DOHH2 (cell line): ENCODE data around the gene CEP131.

Source experiments
- H3F3A ChIP-seq: fragments of 200-600 bp; sonication (generic), shearing (Covaris generic); 2 replicates; pipeline ENCODE4 v1.6.0; 2016; ENCODE audit warnings: antibody characterized with exemption, mild to moderate bottlenecking; ENCODE audit not compliant: control insufficient read depth, insufficient read depth
- H3K27ac ChIP-seq: fragments of 200-600 bp; sonication (generic); 2 replicates; pipeline ENCODE4 v1.5.1; 2014; ENCODE audit warnings: low read depth, mild to moderate bottlenecking, low read length, moderate library complexity
- H3K27me3 ChIP-seq: fragments of 200-600 bp; sonication (generic); 2 replicates; pipeline ENCODE4 v1.6.1; 2014; ENCODE audit warnings: mild to moderate bottlenecking, low read length, mixed read lengths; ENCODE audit not compliant: control insufficient read depth
- H3K36me3 ChIP-seq: fragments of 200-600 bp; sonication (generic); 2 replicates; pipeline ENCODE4 v1.6.1; 2014; ENCODE audit warnings: mild to moderate bottlenecking, low read length, moderate library complexity, mixed read lengths; ENCODE audit not compliant: control insufficient read depth
- H3K4me1 ChIP-seq: fragments of 200-600 bp; sonication (generic); 2 replicates; pipeline ENCODE4 v1.6.1; 2014; ENCODE audit warnings: mild to moderate bottlenecking, low read length, mixed read lengths; ENCODE audit not compliant: control insufficient read depth
- H3K4me2 ChIP-seq: fragments of 200-600 bp; sonication (generic); 2 replicates; pipeline ENCODE4 v1.6.0; 2014; ENCODE audit warnings: mild to moderate bottlenecking, low read length, moderate library complexity
- H3K4me3 ChIP-seq: fragments of 200-600 bp; sonication (generic); 2 replicates; pipeline ENCODE4 v1.5.1; 2014; ENCODE audit warnings: mild to moderate bottlenecking, low read length, mixed read lengths
- H3K79me2 ChIP-seq: fragments of 200-600 bp; sonication (generic); 2 replicates; pipeline ENCODE4 v1.6.1; 2014; ENCODE audit warnings: mild to moderate bottlenecking, low read length, mixed read lengths; ENCODE audit not compliant: control insufficient read depth
- H3K9me2 ChIP-seq: fragments of 200-600 bp; sonication (generic); replicated peaks from 2 replicates; pipeline ENCODE4 v1.6.1; 2014; ENCODE audit warnings: mild to moderate bottlenecking, low read length, mixed read lengths; ENCODE audit not compliant: control insufficient read depth
- H3K9me3 ChIP-seq: fragments of 200-600 bp; sonication (generic); 2 replicates; pipeline ENCODE4 v1.6.1; 2014; ENCODE audit warnings: antibody characterized with exemption, low read length, mixed read lengths; ENCODE audit not compliant: control insufficient read depth, insufficient read depth
- H4K20me1 ChIP-seq: fragments of 200-600 bp; sonication (generic); 2 replicates; pipeline ENCODE4 v1.6.0; 2014; ENCODE audit warnings: low read depth, mild to moderate bottlenecking, antibody characterized with exemption, low read length, moderate library complexity; ENCODE audit not compliant: control insufficient read depth, insufficient read depth
- EZH2phosphoT487 ChIP-seq: fragments of 200-600 bp; sonication (generic); IDR thresholded peaks from 2 replicates; pipeline ENCODE4 v1.6.1; 2017; ENCODE audit warnings: borderline replicate concordance, mild to moderate bottlenecking, antibody characterized with exemption, low read length, moderate library complexity, mixed read lengths
- TF ChIP-seq, protein P1 (sequence below): fragments of 200-600 bp; sonication (generic); IDR thresholded peaks from one replicate; pipeline ENCODE4 v1.5.1; 2014; ENCODE audit warnings: antibody characterized with exemption, mild to moderate bottlenecking, low read depth, low read length; ENCODE audit not compliant: poor library complexity, severe bottlenecking

CEP131 gene

DNA sequence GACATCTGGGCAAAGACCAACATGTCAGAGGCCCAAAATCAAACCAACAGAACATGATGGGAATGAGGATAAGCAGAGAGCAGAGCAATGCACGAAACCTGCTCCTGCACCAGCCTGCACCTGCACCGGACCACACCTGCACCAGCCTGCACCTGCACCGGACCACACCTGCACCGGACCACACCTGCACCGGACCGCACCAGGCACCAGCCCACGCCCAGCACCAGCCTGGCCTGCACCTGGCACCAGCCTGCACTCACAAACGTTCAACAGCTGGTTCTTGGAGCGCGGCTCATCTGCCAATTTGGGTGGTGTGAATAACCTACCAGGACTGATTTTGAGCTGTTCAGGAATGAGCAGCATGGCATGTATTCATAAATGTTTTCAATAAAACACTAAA lies 18.2 kb downstream of the CEP131 start:
- no peaks in the 10 kb centered on the region for H4K20me1 ChIP-seq
- TF ChIP-seq, protein P1, sequence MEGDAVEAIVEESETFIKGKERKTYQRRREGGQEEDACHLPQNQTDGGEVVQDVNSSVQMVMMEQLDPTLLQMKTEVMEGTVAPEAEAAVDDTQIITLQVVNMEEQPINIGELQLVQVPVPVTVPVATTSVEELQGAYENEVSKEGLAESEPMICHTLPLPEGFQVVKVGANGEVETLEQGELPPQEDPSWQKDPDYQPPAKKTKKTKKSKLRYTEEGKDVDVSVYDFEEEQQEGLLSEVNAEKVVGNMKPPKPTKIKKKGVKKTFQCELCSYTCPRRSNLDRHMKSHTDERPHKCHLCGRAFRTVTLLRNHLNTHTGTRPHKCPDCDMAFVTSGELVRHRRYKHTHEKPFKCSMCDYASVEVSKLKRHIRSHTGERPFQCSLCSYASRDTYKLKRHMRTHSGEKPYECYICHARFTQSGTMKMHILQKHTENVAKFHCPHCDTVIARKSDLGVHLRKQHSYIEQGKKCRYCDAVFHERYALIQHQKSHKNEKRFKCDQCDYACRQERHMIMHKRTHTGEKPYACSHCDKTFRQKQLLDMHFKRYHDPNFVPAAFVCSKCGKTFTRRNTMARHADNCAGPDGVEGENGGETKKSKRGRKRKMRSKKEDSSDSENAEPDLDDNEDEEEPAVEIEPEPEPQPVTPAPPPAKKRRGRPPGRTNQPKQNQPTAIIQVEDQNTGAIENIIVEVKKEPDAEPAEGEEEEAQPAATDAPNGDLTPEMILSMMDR = no peak
- no peak for TF ChIP-seq EZH2phosphoT487
- no peak overlapping the region for H3K4me2 ChIP-seq
- no peaks in the 10 kb centered on the region for H3K27me3 ChIP-seq
- H3K36me3 ChIP-seq = no peaks in the 10 kb centered on the region
- H3K9me3 ChIP-seq = no peaks in the 10 kb centered on the region
- H3K9me2 ChIP-seq = no peaks in the 10 kb centered on the region
- no peaks in the 10 kb centered on the region for H3F3A ChIP-seq
- H3K79me2 ChIP-seq = no peaks in the 10 kb centered on the region
- H3K4me3 ChIP-seq = no peak overlapping the region
- H3K4me1 ChIP-seq = peaks cover 6% of the 10 kb centered on the region
- no peak overlapping the region for H3K27ac ChIP-seq

DNA sequence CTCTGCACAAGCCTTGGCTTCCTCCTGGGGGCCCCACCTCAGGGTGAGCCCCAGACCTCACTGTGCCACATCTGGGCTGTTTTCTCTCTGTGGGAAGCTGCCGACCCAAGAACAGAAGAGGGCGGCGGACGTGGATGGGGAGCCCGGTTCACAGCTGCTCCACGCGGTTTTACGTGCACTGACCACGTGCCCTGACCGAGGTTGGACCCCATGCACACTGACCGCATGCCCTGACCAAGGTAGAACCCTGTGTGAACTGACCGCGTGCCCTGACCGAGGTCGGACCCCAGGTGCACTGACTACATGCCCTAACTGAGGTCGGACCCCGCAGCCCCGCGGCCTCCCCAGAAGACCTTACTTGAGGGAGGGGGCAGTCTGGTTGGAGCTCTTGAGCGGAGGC lies 19.6 kb downstream of the CEP131 start:
- Histone ChIP-seq H3K27me3 (no peaks in the 10 kb centered on the region), H3K27ac (no peak overlapping the region), H3F3A (no peaks in the 10 kb centered on the region), H3K4me2 (no peak overlapping the region), H4K20me1 (no peaks in the 10 kb centered on the region), H3K9me3 (no peaks in the 10 kb centered on the region), H3K36me3 (no peaks in the 10 kb centered on the region), H3K4me3 (no peak overlapping the region), H3K79me2 (no peaks in the 10 kb centered on the region), H3K4me1 (peaks cover 6% of the 10 kb centered on the region), H3K9me2 (no peaks in the 10 kb centered on the region)
- no peak for TF ChIP-seq EZH2phosphoT487
- TF ChIP-seq, protein P1 = no peak

DNA sequence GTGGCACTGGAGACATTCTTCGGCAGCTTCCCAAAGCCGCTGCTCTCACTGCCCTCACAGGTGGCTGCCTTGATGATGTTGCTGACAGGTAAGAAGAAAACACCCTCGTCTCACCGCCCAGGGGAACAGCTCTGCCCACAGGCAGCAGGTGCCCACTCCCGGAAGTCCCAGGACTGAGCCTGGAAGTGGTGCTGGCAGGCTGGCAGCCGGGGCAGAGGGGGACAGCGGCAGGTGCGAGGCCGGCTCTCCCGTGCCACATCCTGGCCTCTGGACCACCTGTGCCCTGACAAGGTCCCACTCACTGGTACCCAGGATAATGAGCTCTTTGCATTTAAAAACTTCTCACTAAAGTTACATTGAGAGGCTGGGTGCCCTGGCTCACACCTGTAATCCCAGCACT lies 20.4 kb downstream of the CEP131 start:
- TF ChIP-seq, protein P1 = no peak
- TF ChIP-seq EZH2phosphoT487 = no peak
- Histone ChIP-seq H3K4me1 (peaks cover 6% of the 10 kb centered on the region), H3K9me3 (no peaks in the 10 kb centered on the region), H4K20me1 (no peaks in the 10 kb centered on the region), H3K36me3 (no peaks in the 10 kb centered on the region), H3K79me2 (no peaks in the 10 kb centered on the region), H3K27me3 (no peaks in the 10 kb centered on the region), H3K9me2 (no peaks in the 10 kb centered on the region), H3K27ac (no peak overlapping the region), H3K4me3 (no peak overlapping the region), H3F3A (no peaks in the 10 kb centered on the region), H3K4me2 (no peak overlapping the region)
